DND-41 (cell line): ENCODE results near the gene CDC6.

Experiments used
- EZH2 ChIP-seq: IDR thresholded peaks from 3 replicates; pipeline ENCODE4 v1.6.1; 2012; ENCODE audit warnings: borderline replicate concordance, low read depth, mild to moderate bottlenecking, moderate library complexity, low read length, inconsistent platforms; ENCODE audit not compliant: severe bottlenecking
- TF ChIP-seq, protein P1 (sequence below): IDR thresholded peaks from 2 replicates; pipeline ENCODE4 v1.5.1; 2012; ENCODE audit warnings: borderline replicate concordance, low read length, moderate library complexity, mild to moderate bottlenecking; ENCODE audit not compliant: poor library complexity, severe bottlenecking; ENCODE audit errors: extremely low read depth

DNA sequence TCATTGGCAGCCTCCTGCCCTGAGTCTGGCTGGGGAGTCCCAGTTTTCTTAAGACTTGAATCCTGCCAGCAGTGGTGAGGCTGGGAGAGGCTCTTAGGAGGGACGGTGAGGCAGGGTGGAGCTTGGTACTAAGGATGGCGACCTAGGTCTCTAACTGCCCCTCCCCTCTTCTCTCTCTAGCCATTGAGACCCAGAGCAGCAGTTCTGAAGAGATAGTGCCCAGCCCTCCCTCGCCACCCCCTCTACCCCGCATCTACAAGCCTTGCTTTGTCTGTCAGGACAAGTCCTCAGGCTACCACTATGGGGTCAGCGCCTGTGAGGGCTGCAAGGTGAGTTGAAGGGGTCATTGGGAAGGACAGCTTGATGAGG lies 60.4 kb downstream of the CDC6 start:
- TF ChIP-seq, protein P1, sequence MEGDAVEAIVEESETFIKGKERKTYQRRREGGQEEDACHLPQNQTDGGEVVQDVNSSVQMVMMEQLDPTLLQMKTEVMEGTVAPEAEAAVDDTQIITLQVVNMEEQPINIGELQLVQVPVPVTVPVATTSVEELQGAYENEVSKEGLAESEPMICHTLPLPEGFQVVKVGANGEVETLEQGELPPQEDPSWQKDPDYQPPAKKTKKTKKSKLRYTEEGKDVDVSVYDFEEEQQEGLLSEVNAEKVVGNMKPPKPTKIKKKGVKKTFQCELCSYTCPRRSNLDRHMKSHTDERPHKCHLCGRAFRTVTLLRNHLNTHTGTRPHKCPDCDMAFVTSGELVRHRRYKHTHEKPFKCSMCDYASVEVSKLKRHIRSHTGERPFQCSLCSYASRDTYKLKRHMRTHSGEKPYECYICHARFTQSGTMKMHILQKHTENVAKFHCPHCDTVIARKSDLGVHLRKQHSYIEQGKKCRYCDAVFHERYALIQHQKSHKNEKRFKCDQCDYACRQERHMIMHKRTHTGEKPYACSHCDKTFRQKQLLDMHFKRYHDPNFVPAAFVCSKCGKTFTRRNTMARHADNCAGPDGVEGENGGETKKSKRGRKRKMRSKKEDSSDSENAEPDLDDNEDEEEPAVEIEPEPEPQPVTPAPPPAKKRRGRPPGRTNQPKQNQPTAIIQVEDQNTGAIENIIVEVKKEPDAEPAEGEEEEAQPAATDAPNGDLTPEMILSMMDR: no peak
- no peak for TF ChIP-seq EZH2
